RCC 7860 (cell line): ENCODE data around the gene TMEM115.
"Not testable (repeated sequence)": the region's sequence is repeated elsewhere in the genome, so short reads cannot be mapped to it uniquely, and the experiment has no call there.

Experiments
- DNase-seq: peaks from one replicate; pipeline ENCODE4 v3.0.0-alpha.2; 2015; ENCODE audit warnings: low spot score
- FAIRE-seq: peaks from 2 replicates; lab custom pipeline; 2012; peaks lifted over from hg19 to GRCh38; lab: Jason Lieb, UNC

The TMEM115 gene

GRCh38 chr3:50319894-50320625 lies 39.3 kb downstream of the TMEM115 start:
- DNase-seq (no peak), FAIRE-seq (no peak)

GRCh38 chr3:50319181-50319893 lies 40.0 kb downstream of the TMEM115 start:
- DNase-seq (no peak), FAIRE-seq (no peak)

DNA sequence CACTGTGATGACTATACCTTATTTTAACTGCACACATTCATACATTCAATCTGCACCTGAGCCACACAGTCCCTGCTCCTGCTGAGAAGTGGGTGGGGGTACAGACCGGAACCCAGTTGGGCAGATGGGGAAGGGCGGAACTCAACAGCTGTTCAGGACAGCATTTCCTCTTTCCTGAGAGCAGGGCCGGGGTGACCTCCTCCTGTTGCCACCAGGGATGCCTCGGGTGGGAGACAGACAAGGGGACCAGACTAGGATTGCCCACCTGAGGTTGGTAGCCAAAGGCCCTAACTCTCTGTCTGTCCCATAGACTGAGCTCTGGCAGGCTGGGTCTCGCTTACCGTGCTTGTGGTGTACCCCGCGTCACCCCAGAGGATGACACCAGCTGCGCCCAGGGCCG lies 40.7 kb downstream of the TMEM115 start:
- FAIRE-seq (no peak), DNase-seq (no peak)

DNA sequence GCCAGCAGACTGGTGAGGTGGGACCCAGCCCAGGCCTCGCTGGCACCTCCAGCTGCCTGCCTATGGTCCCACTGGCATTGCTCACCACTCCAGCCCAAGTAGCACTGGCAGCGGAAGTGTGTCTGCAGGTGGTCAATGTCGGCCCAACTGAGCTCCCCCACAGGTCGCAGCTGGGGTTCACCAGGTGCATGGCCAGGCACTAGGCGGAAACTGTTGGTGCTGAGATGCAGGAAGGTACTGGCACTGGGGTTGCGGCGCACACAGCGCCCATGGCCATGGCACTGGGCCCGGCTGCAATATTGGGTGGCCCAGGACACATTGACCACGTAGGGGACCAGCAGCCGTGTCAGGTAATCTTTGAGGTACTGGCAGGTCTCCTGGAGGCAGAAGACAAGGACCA lies 41.2 kb downstream of the TMEM115 start:
- FAIRE-seq (no peak), DNase-seq (no peak)

- no peak for FAIRE-seq
Observed at GRCh38 chr3:50317300-50317699, 42.0 kb downstream of the TMEM115 start.

DNA sequence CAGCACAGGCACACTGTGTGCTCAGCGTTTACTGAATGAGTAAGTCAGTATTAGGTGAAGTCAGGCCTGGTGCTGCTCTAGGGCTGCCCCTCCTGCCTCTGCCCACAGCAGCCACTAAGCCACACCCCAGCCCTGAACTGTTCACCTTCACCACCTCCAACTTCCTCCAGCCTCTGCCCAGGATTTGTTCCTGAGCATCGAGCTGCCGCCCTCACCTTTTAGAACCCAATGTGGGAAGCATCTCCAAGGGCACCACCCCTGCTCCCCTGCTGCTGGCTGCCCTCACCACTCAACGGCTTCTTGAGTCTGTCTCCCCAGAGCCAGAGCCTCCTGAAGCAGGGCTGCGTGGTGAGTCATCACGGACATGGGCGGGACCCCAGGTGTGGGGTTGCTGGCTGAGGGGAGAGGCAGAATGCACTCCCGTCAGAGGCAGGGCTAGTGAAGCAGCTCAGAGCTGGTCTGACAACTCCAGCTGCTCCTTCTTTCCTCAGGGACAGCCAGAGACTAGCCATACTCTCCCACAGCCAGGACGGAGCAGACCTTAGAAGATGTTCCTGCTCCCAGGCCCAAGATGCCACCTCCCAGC lies 42.6 kb downstream of the TMEM115 start:
- peak; percentile 62 for FAIRE-seq
- peak; percentile 75 for DNase-seq

More at GRCh38 chr3:50317300-50317699, 42.0 kb downstream of the TMEM115 start:
- DNase-seq = no peak

DNA sequence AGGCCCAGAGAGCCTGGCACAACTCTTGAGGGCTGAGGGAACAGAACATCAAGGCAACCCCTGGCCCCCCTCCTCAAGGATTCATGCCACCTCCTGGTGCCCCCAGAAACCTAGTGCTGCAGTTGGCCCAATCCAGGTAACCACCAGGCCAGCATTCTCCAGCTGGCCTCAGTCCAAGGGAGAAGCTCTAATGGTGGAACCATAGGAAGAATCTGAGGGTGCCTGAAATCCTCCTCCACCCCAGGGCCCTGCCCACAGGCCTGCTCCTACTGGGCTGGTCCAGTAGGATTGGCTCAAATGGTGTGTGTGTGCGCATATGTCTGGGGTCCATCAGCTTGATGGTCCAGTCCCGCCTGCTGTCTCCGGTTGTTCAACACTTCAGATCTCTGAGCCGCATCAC lies 44.5 kb downstream of the TMEM115 start:
- FAIRE-seq = no peak
- DNase-seq = no peak

DNA sequence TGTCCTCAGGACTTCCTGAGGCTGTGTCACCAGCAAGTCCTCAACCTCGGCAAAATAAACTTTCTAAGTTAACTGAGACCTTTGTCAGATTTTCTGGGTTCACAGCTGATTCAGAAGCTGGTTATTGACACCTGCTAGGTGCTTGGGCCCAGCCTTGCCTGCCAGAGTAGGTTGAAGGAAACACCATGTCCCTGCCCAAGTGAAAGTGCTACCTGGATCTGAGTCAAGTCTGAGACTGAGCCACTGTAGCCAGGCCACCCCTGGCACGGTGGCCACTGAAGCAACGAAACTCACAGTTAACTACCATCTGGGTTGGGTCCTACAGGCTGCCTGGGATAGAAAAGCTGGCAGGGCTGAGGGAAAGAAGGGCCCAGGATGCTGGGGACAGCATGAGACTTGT lies 45.0 kb downstream of the TMEM115 start:
- FAIRE-seq = no peak
- no peak for DNase-seq

DNA sequence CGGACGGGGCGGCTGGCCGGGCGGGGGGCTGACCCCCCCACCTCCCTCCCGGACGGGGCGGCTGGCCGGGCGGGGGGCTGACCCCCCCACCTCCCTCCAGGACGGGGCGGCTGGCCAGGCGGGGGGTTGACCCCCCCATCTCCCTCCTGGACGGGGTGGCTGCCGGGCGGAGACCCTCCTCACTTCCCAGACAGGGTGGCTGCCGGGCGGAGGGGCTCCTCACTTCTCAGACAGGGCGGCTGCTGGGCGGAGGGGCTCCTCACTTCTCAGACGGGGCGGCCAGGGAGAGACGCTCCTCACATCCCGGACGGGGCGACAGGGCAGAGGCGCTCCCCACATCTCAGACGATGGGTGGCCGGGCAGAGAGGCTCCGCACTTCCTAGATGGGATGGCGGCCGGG lies 47.3 kb downstream of the TMEM115 start:
- not testable (repeated sequence) for DNase-seq, FAIRE-seq
